NCI-H2227 (cell line): ENCODE measurements around the gene ASPHD2.

Experiments
- DNase-seq: peaks from one replicate; lab custom pipeline; 2025; ENCODE audit not compliant: unreplicated experiment; lab: John Stamatoyannopoulos, UW

Gene ASPHD2

GRCh38 chr22:26471522-26471921 lies 42.5 kb downstream of the ASPHD2 start:
- no peak for DNase-seq

DNA sequence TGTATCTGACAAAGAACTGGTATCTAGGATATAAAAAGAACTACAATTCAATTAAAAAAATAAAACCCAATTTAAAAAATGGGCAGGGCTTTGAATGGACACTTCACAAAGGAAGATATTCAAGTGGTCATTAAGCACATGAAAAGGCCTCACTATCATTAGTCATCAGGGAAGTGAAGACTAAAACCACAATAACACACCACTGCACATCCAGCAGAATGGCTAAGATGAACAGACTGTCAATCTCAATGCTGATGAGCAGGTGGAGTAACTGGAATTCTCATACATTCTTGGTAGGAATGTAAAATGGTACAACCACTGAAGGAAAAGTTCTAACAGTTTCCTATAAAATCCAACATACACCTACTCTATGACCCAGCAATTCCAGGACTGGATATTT lies 45.6 kb downstream of the ASPHD2 start:
- no peak for DNase-seq

DNA sequence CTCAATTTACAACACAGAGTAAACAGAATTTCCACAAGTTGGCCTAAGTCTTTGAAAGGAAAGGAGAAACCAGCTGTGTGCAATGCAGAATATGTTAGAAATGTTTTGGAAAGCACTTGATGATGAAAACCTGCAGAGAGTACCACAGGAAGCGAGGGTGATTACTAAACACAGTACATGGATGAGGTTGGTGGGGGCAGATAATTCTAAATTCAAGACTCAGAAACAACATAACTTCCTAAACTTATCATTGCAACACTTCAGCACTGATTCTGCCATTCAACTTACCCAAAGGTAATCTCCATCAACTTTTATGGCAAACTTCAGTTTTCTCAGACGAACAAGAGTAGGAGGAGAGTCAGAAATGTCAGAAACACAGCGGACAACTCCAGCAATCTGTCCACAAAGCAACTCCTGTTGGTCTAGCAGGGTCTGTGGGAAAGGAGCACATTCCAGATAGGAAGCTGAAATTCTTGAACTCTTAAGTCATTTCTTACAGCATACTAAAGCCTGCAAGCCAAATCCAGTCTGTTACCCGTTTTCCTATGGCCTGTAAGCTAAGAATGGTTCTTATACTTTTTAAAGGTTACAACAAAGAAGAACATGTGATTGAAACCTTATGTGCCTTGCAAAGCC lies 47.8 kb downstream of the ASPHD2 start:
- DNase-seq = no peak

- DNase-seq = no peak
These were observed 48.3 kb downstream of the ASPHD2 start for GRCh38 chr22:26477341-26477731.

DNA sequence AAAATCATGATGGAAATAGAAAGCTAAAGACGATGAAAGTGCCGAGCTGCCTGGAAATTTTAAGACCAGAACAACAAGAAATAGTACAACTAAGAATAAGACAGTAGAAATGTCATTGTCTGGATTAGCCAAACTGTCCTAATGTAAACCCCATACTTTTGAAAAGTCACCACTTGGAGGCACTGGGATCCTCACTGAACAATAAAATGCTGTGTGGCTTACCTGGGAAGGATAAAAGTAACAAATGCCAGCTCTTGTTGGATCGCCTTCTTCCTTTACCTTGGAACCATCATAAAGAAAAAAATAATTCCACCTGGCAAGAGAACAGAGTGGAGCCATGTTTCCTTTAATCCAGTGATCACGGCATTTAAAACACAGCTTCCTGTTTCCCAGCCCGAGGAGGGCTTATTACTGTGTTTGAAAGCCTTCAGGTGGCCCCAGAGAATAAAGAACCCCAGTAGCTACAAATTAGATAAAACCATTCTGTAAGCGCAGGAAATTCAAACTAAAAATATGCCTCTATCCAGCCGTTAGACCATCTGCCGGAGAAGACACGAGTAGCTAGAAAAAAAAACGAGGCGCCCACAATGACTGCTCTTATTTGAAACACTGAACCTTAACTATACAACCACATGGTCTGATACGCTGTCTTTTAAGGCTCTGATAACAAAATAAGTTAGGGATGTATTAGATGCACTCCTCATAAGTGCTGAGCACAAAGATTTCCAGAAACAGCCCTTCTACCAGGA lies 50.2 kb downstream of the ASPHD2 start:
- DNase-seq = peak; percentile 15

- DNase-seq = no peak
These were observed 50.9 kb downstream of the ASPHD2 start for GRCh38 chr22:26479792-26480610.

GRCh38 chr22:26480611-26480932 lies 51.5 kb downstream of the ASPHD2 start:
- no peak for DNase-seq

- DNase-seq = no peak
These were observed 52.1 kb downstream of the ASPHD2 start for GRCh38 chr22:26481112-26481693.

DNA sequence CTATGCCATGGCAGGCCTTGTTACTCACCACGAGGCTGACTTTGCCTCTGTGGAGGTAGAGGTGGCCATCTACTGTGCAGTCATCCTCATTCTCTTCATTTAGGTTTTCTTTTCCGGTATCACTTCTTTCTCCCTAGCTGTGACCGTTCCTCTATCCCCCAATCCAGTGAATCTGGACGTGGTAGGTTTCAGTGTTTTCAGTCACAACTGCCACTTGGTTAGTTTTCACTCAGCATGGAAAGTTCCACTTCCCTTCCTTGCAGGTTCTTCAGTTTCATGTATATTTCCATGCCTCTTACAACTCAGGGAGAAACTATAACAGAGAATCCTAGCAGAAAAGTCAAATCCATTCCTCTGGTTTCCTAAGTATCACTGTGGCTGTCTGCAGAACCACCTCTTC lies 52.6 kb downstream of the ASPHD2 start:
- no peak for DNase-seq

GRCh38 chr22:26482161-26482560 lies 53.1 kb downstream of the ASPHD2 start:
- no peak for DNase-seq

- no peak for DNase-seq
These were observed 54.0 kb downstream of the ASPHD2 start for GRCh38 chr22:26483043-26483438.

DNA sequence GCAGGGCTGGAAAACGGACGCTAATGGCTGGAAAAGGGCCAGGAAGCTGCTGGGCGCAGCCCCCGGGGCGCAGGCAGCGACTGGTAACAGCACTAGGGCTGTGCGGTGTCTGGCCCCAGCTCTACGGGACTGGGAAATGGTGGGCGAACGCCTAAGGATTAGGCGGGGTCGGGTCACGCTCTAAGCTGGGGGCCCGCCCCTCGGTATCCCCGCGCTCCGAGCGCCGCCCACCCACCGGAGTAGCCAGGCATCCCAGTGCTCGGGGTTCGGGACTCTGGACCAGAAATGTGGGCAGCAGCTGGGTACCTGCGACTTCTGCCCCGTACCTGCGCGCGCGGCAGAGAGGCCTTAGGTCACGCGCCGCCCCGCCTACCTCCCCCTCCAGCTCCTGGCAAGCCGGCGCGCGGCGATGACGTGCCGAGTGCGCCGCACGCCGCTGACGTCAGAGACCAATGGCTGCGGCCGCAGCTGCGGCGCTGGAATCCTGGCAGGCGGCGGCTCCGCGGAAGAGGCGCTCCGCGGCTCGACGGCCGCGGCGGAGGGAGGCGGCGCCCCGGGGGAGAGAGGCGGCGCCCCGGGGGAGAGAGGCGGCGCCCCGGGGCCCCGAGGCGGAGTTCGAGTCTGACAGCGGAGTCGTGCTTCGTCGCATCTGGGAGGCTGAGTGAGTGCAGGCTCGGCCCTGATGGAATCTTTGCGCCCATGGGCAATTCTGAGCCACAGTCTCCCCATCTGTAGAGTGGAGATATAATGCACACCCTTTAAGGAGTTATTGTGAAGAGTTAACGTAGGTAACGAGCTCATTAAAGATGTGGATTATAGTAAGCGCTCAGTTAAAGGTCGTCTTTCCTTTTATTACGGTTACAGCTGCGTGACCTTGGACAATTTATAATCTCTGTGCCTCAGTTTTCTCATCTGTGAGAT lies 54.6 kb downstream of the ASPHD2 start, which contains the start of the genes HPS4 and SRRD:
Gene HPS4 (minus strand): TSS at position 345 of the 921 bp plus-strand sequence. CDS start 2,021 bp downstream, outside the sequence.
Gene SRRD (plus strand): TSS at position 439 of the 921 bp plus-strand sequence. CDS start 14 bp downstream, at position 453.
- DNase-seq = peak; percentile 94

DNA sequence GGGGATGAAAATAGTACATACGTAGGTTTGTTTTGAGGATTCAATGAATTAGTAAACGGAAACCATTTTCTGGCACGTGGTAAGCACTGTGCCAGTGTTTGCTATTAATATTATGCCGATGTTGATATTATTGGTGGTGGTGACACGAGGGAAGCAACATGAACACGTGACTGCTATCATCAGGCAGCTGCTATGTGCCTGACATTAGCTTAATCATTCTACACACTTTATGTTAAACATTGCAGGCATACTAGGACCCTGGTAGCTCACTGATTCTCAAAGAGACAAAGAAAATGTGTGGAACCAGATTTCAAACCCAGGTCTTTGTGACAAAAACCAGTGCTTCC lies 55.3 kb downstream of the ASPHD2 start:
- no peak for DNase-seq

- no peak for DNase-seq
These were observed 56.0 kb downstream of the ASPHD2 start for GRCh38 chr22:26485013-26485412.

GRCh38 chr22:26485806-26486390 lies 56.8 kb downstream of the ASPHD2 start:
- DNase-seq = no peak

DNA sequence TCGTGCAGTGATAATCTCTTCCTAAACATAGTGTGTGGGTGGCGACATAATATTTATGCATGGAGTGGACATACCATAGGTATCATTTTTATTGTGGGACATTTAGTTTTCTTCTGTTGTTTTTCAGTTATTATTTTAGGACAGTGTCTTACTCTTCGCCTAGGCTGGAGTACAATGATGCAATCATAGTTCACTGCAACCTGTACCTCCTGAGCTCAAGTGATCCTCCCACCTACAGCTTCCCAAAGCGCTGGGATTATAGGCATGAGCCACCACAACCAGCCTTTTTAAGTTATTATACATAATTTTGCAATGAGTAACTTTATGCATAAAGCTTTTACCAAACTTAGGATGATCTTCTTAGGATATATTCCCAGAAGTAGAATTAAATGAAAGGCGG lies 57.3 kb downstream of the ASPHD2 start:
- no peak for DNase-seq

DNA sequence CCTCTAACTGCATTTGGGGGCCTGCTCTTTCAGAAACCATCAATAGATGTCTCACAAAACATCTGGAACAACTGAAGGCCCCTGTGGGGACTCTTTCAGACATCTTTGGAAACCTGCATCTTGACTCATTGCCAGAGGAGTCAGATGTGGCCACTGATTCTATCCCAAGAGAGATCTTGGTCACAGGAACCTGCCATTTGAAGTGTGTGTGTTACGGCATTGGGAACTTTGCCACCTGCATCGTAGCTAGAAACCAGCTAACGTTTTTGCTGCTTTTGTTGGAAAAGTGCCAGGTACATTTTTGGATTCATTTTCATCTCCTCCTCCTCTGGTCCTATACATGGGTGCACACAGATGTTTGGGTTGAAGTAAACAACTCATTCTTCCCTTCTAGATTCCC lies 58.9 kb downstream of the ASPHD2 start:
- no peak for DNase-seq

- no peak for DNase-seq
These were observed 60.5 kb downstream of the ASPHD2 start for GRCh38 chr22:26489447-26490036.

DNA sequence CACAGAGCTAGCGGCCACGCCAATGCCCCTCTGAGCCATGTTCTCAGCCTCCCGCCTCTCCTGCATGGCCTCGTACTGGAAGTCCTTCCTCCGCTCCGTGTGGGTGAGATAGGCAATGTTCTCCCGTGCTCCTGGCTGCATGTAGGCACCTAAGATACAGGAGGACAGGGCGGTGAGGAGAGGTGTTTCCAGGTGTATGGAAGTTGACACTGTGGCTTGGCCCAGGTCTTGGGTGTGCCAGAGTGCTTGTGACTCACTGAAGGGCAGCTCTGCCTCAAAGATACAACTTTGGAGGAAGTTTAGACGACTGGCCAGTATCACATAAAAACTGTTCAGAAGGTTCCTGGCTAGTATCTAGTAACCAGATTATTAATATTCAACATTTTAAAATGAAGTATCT lies 63.2 kb downstream of the ASPHD2 start:
- DNase-seq = no peak

- peak; percentile 12 for DNase-seq
These were observed 65.4 kb downstream of the ASPHD2 start for GRCh38 chr22:26494506-26494905.
